ENCODE data around the gene MRTFB.
A peak's percentile ranks its signal among the peaks of the same experiment; 100 is the strongest.
"Not testable (repeated sequence)": the region's sequence is repeated elsewhere in the genome, so short reads cannot be mapped to it uniquely, and the experiment has no call there.

MRTFB gene

DNA sequence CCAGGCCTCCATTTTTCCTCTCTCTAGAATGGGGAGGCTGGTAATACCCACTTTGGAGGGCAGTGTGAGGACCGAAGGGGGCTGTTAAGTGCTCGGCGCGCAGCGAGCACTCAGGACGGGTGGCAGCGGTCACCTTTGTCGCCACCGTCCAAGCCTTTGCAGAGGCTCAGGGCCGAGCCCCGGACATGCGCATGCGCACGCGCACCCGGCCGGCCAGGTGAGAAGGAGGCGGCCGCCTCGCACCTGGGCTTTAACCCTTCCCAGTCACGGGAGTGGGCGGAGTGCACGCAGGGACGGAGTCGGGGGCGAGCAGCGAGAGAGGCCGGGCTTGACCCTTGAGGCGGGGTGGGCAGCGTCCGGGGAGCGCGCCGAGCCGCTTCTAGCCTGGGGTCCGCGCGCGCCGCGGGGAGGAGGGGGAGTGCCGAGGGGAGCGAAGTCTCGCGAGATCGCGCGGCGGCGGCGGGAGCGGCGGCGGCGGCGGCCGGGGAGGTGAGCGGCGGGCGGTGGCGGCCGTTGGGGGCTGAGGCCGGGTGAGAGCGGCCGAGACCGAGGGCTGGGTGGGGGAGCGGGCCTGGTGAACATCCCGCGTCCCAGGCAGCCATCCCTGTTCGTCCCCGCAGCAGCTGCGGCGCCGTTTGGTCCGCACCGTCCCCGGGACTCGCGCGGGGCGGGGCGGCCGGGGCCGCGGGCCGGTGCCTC, at the start of gene MRTFB:
TSS of gene MRTFB (plus strand) at position 443 of the 699 bp plus-strand sequence. CDS start 69,288 bp downstream, outside the sequence.
- peak within 1 kb of the TSS; percentile 83 for H3K9ac ChIP-seq (ENCODE audit: low read length)
- no peaks in the 10 kb centered on the region for H4K20me1 ChIP-seq (ENCODE audit: insufficient read depth, low read length)
- peak within 1 kb of the TSS; percentile 90 for H2AFZ ChIP-seq (ENCODE audit: low read depth, low read length)
- H3K27ac ChIP-seq (ENCODE audit: low read length) = peak within 1 kb of the TSS; percentile 18
- no peaks in the 10 kb centered on the region for H3K27me3 ChIP-seq (ENCODE audit: low read depth, low read length)
- peaks cover 13% of the 10 kb centered on the region for H3K79me2 ChIP-seq (ENCODE audit: low read length)
- H3K36me3 ChIP-seq (replicated peaks; ENCODE audit: low read depth, low read length) = no peaks in the 10 kb centered on the region
- H3K4me1 ChIP-seq (ENCODE audit: low read length) = peaks cover 10% of the 10 kb centered on the region
- peak within 1 kb of the TSS; percentile 97 for H3K4me2 ChIP-seq (ENCODE audit: low read length)
- no peaks in the 10 kb centered on the region for H3K9me3 ChIP-seq (ENCODE audit: insufficient read depth, low read length)
- TF ChIP-seq EZH2phosphoT487 (IDR thresholded peaks at IDR 0.05; ENCODE audit: low read depth) = no peak
- no peak for TF ChIP-seq CTCF (IDR thresholded peaks at IDR 0.05; ENCODE audit: low read depth, low read length)
- peak within 1 kb of the TSS; percentile 82 for H3K4me3 ChIP-seq (ENCODE audit: low read length)

GRCh38 chr16:14023526-14023925, 47.6 kb upstream of the MRTFB start:
- H3K4me3 ChIP-seq (ENCODE audit: low read length); H3K4me2 ChIP-seq (ENCODE audit: low read length): not testable (repeated sequence)

GRCh38 chr16:14024283-14024682, 46.8 kb upstream of the MRTFB start:
- Histone ChIP-seq H2AFZ (ENCODE audit: low read depth, low read length) (no peak overlapping the region), H3K79me2 (ENCODE audit: low read length) (no peaks in the 10 kb centered on the region), H4K20me1 (ENCODE audit: insufficient read depth, low read length) (no peaks in the 10 kb centered on the region), H3K27me3 (ENCODE audit: low read depth, low read length) (no peaks in the 10 kb centered on the region), H3K4me2 (ENCODE audit: low read length) (no peak overlapping the region), H3K4me1 (ENCODE audit: low read length) (peaks cover 6% of the 10 kb centered on the region; the same call in 1 of the 2 replicates), H3K9me3 (ENCODE audit: insufficient read depth, low read length) (no peaks in the 10 kb centered on the region), H3K4me3 (ENCODE audit: low read length) (no peak overlapping the region), H3K27ac (ENCODE audit: low read length) (no peak overlapping the region), H3K36me3 (replicated peaks; ENCODE audit: low read depth, low read length) (no peaks in the 10 kb centered on the region), H3K9ac (ENCODE audit: low read length) (no peak overlapping the region)
- TF ChIP-seq CTCF (IDR thresholded peaks at IDR 0.05; ENCODE audit: low read depth, low read length) (0 out of 2 replicates have a peak, but pooled peaks have one; percentile 9), EZH2phosphoT487 (IDR thresholded peaks at IDR 0.05; ENCODE audit: low read depth) (no peak)

More at GRCh38 chr16:14023526-14023925, 47.6 kb upstream of the MRTFB start:
- H3K4me1 ChIP-seq (ENCODE audit: low read length); H2AFZ ChIP-seq (ENCODE audit: low read depth, low read length); H3K79me2 ChIP-seq (ENCODE audit: low read length); H3K27ac ChIP-seq (ENCODE audit: low read length); H3K27me3 ChIP-seq (ENCODE audit: low read depth, low read length); H3K36me3 ChIP-seq (replicated peaks; ENCODE audit: low read depth, low read length); H3K9ac ChIP-seq (ENCODE audit: low read length); H3K9me3 ChIP-seq (ENCODE audit: insufficient read depth, low read length); H4K20me1 ChIP-seq (ENCODE audit: insufficient read depth, low read length): not testable (repeated sequence)

DNA sequence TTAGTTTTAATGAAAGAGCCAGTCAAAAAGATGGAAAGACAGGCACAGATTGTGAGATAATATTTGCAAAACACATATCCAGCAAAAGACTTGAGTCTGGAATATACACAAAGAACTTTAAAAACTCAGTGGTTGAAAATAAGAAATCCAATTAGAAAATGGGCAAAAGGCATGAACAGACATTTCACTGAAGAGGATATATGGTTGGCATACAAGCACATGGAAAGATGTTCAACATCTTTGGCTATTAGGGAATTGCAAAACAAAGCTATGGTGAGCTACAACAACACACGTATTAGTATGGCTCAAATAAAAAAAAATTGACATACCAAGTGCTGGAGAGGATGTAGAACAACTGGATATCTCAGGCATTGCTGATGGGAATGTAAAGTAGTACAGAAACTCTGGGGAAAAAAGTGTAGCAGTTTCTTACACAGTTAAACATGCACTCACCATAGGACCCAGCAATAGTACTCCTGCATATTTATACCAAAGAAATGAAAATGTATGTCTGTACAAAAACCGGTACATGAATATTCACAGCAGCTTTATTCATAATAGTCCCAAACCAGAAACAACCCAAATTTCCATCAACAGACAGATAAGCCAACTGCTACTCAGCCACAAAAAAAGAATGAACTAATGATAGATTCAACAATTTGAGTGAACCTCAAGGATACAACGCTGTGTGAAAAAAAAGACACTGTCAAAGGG, 44.4 kb upstream of the MRTFB start:
- H3K9ac ChIP-seq (ENCODE audit: low read length) = no peak overlapping the region
- no peak for TF ChIP-seq CTCF (IDR thresholded peaks at IDR 0.05; ENCODE audit: low read depth, low read length)
- no peak for TF ChIP-seq EZH2phosphoT487 (IDR thresholded peaks at IDR 0.05; ENCODE audit: low read depth)
- H4K20me1 ChIP-seq (ENCODE audit: insufficient read depth, low read length) = no peaks in the 10 kb centered on the region
- peaks cover 6% of the 10 kb centered on the region; the same call in 1 of the 2 replicates for H3K4me1 ChIP-seq (ENCODE audit: low read length)
- no peaks in the 10 kb centered on the region for H3K9me3 ChIP-seq (ENCODE audit: insufficient read depth, low read length)
- no peaks in the 10 kb centered on the region for H3K27me3 ChIP-seq (ENCODE audit: low read depth, low read length)
- no peaks in the 10 kb centered on the region for H3K36me3 ChIP-seq (replicated peaks; ENCODE audit: low read depth, low read length)
- no peak overlapping the region for H2AFZ ChIP-seq (ENCODE audit: low read depth, low read length)
- H3K79me2 ChIP-seq (ENCODE audit: low read length) = no peaks in the 10 kb centered on the region
- no peak overlapping the region for H3K4me2 ChIP-seq (ENCODE audit: low read length)
- no peak overlapping the region for H3K4me3 ChIP-seq (ENCODE audit: low read length)
- H3K27ac ChIP-seq (ENCODE audit: low read length) = no peak overlapping the region
